A549 (cell line): ENCODE results near the gene MYRF. TPM values are rescaled to one million over a fixed set of nuclear protein-coding genes. Genes with fewer than 3 reads are reported as not detected.

Experiments used
- ATAC-seq, 2 experiments: fragments of 200-7000 bp in 1 of 2; fragments of >200 bp in 1 of 2; cut with Nextera tagmentation in 1 of 2; cut with Tn5 transposase in 1 of 2; 3 replicates each; pipeline versions ENCODE4 v1.8.0 to v1.9.1; 2018 to 2020; ENCODE audit warnings: mild to moderate bottlenecking in 1 of 2, moderate library complexity in 1 of 2
- CTCF ChIA-PET: fragments of 300-600 bp; sonication (Branson Sonifier 250); formaldehyde crosslinking; extraction: SDS; loops from one replicate; lab custom pipeline; 2021; ENCODE audit warnings: antibody characterized with exemption, inconsistent platforms; lab: Yijun Ruan, JAX
- POLR2A ChIA-PET: fragments of 350-600 bp; formaldehyde crosslinking; extraction: SDS; loops from one replicate; lab custom pipeline; 2021; ENCODE audit warnings: antibody characterized with exemption, inconsistent platforms; lab: Yijun Ruan, JAX
- DNase-seq, 2 experiments: peaks; one replicate each; pipeline versions ENCODE4 v3.0.0 to v3.0.0-alpha.2; 2011 to 2016; ENCODE audit warnings: low read depth in 1 of 2, low spot score in 1 of 2
- FAIRE-seq: peaks from 2 replicates; lab custom pipeline; 2011; peaks lifted over from hg19 to GRCh38; lab: Jason Lieb, UNC
- H3K27ac ChIP-seq, 2 experiments: fragments of >200 bp; sonication (Bioruptor Twin); formaldehyde crosslinking; 3 replicates each; pipeline ENCODE4 v1.5.1; 2016 to 2017
- H3K4me1 ChIP-seq: fragments of >200 bp; sonication (Bioruptor Twin); formaldehyde crosslinking; 3 replicates; pipeline ENCODE4 v1.6.1; 2016
- H3K4me2 ChIP-seq: fragments of >200 bp; sonication (Bioruptor Twin); formaldehyde crosslinking; 3 replicates; pipeline ENCODE4 v1.6.1; 2016
- H3K4me3 ChIP-seq: fragments of >200 bp; sonication (Bioruptor Twin); formaldehyde crosslinking; 3 replicates; pipeline ENCODE4 v1.5.1; 2016
- H3K9me3 ChIP-seq: fragments of >200 bp; sonication (Bioruptor Twin); formaldehyde crosslinking; 3 replicates; pipeline ENCODE4 v1.6.1; 2016
- CBX2 ChIP-seq: fragments of 200-600 bp; sonication (generic); IDR thresholded peaks from 2 replicates; pipeline ENCODE4 v1.6.1; 2016; ENCODE audit warnings: low read depth, mild to moderate bottlenecking, borderline replicate concordance
- CEBPB ChIP-seq, 2 experiments: fragments of >200 bp in 1 of 2; sonication (Bioruptor Twin) in 1 of 2; formaldehyde crosslinking in 1 of 2; IDR thresholded peaks; 2 replicates each; pipeline ENCODE4 v1.6.1; 2012 to 2016
- EHMT2 ChIP-seq: fragments of 200-600 bp; sonication (generic); IDR thresholded peaks from 2 replicates; pipeline ENCODE4 v1.6.1; 2016; ENCODE audit warnings: antibody characterized with exemption, low read depth, mild to moderate bottlenecking, moderate library complexity
- EP300 ChIP-seq, 2 experiments: fragments of >200 bp; sonication (Bioruptor Twin); formaldehyde crosslinking; IDR thresholded peaks; 2 replicates in 1 of 2; 3 replicates in 1 of 2; pipeline ENCODE4 v1.6.1; 2016 to 2017
- FOSB ChIP-seq: fragments of 250-450 bp; sonication (Bioruptor Pico); IDR thresholded peaks from 2 replicates; pipeline ENCODE4 v1.5.0; 2020; ENCODE audit warnings: mild to moderate bottlenecking, moderate library complexity
- HOXB13 ChIP-seq: fragments of 250-450 bp; sonication (Bioruptor Pico); IDR thresholded peaks from 2 replicates; pipeline ENCODE4 v1.5.0; 2020; ENCODE audit warnings: low read depth, mild to moderate bottlenecking, moderate library complexity
- HOXB5 ChIP-seq: fragments of 250-450 bp; sonication (Bioruptor Pico); IDR thresholded peaks from 2 replicates; pipeline ENCODE4 v1.5.0; 2020; ENCODE audit warnings: mild to moderate bottlenecking, moderate library complexity
- JUN ChIP-seq, 2 experiments: fragments of >200 bp; sonication (Bioruptor Twin); formaldehyde crosslinking; IDR thresholded peaks; 2 replicates in 1 of 2; 3 replicates in 1 of 2; pipeline ENCODE4 v1.6.1; 2016 to 2017
- KDM1A ChIP-seq: fragments of 200-600 bp; sonication (generic); IDR thresholded peaks from 2 replicates; pipeline ENCODE4 v1.6.1; 2016; ENCODE audit warnings: low read depth, mild to moderate bottlenecking
- KDM5A ChIP-seq: fragments of 200-600 bp; sonication (generic); IDR thresholded peaks from 2 replicates; pipeline ENCODE4 v1.6.1; 2016; ENCODE audit warnings: antibody characterized with exemption, mild to moderate bottlenecking
- MAFK ChIP-seq: fragments of 450-650 bp; IDR thresholded peaks from 2 replicates; pipeline ENCODE4 v1.6.1; 2014; ENCODE audit not compliant: partially characterized antibody
- NFE2L2 ChIP-seq: fragments of 150-350 bp; conservative IDR thresholded peaks from 2 replicates; pipeline ENCODE4 v1.6.1; 2014; ENCODE audit warnings: low read length
- NPAS2 ChIP-seq: fragments of 250-450 bp; sonication (Bioruptor Pico); IDR thresholded peaks from 2 replicates; pipeline ENCODE4 v1.8.0; 2022; ENCODE audit warnings: mild to moderate bottlenecking, moderate library complexity, borderline replicate concordance
- NR3C1 ChIP-seq: fragments of >200 bp; sonication (Bioruptor Twin); formaldehyde crosslinking; IDR thresholded peaks from 3 replicates; pipeline ENCODE4 v1.6.1; 2017
- PHF8 ChIP-seq: fragments of 200-600 bp; sonication (generic); IDR thresholded peaks from 2 replicates; pipeline ENCODE4 v1.6.1; 2016; ENCODE audit warnings: low read depth, mild to moderate bottlenecking, antibody characterized with exemption, moderate library complexity, borderline replicate concordance
- POLR2A ChIP-seq: IDR thresholded peaks from 2 replicates; pipeline ENCODE4 v1.6.1; 2012; ENCODE audit warnings: mild to moderate bottlenecking, low read length
- POLR2AphosphoS2 ChIP-seq: conservative IDR thresholded peaks from 2 replicates; pipeline ENCODE4 v1.6.1; 2012; ENCODE audit warnings: low read length, improper control_type of control experiment, inconsistent platforms
- RARB ChIP-seq: fragments of 250-450 bp; sonication (Bioruptor Pico); IDR thresholded peaks from 2 replicates; pipeline ENCODE4 v1.8.0; 2021; ENCODE audit warnings: mild to moderate bottlenecking, moderate library complexity
- SMC3 ChIP-seq: fragments of >200 bp; sonication (Bioruptor Twin); formaldehyde crosslinking; IDR thresholded peaks from 3 replicates; pipeline ENCODE4 v1.6.1; 2018; ENCODE audit warnings: inconsistent platforms
- SREBF2 ChIP-seq: fragments of 450-650 bp; IDR thresholded peaks from 2 replicates; pipeline ENCODE4 v1.6.1; 2014; ENCODE audit warnings: mild to moderate bottlenecking, moderate library complexity
- TFCP2L1 ChIP-seq: fragments of 250-450 bp; sonication (Bioruptor Pico); IDR thresholded peaks from 2 replicates; pipeline ENCODE4 v1.5.0; 2021; ENCODE audit warnings: mild to moderate bottlenecking
- ZC3H11A ChIP-seq: fragments of 450-650 bp; IDR thresholded peaks from 2 replicates; pipeline ENCODE4 v1.6.1; 2014; ENCODE audit warnings: antibody characterized with exemption, mild to moderate bottlenecking
- ZFP36 ChIP-seq: fragments of 450-650 bp; IDR thresholded peaks from 2 replicates; pipeline ENCODE4 v1.6.1; 2014; ENCODE audit warnings: borderline replicate concordance; ENCODE audit not compliant: partially characterized antibody
- ZSCAN20 ChIP-seq: fragments of 250-450 bp; sonication (Bioruptor Pico); IDR thresholded peaks from 2 replicates; pipeline ENCODE4 v1.8.0; 2022; ENCODE audit warnings: mild to moderate bottlenecking, moderate library complexity
- WGBS: methylation state at CpG from one replicate; pipeline ENCODE4 v1.1.6; 2017; ENCODE audit errors: missing lambda C conversion rate; 5-methylcytosine and 5-hydroxymethylcytosine counted together
- polyA plus RNA-seq, 4 experiments: library from polyadenylated mRNA; depleted of rRNA in 3 of 4; stranded (reverse); fragments of >200 nt; fragmentation: RNase III in 1 of 4; extraction: RNeasy Plus Mini Kit Qiagen cat#74134 plus additional on column Dnase treatment in 1 of 4; gene quantifications; 2 replicates in 3 of 4; 3 replicates in 1 of 4; pipeline ENCODE4 v1.2.3, GENCODE V29; 2011 to 2017
- TF ChIP-seq, protein P1 (sequence below): fragments of 150-350 bp; IDR thresholded peaks from 2 replicates; pipeline ENCODE4 v1.6.1; 2014; ENCODE audit warnings: low read depth, mild to moderate bottlenecking, low read length
- TF ChIP-seq, protein P2 (sequence below): fragments of 450-650 bp; IDR thresholded peaks from 2 replicates; pipeline ENCODE4 v1.6.1; 2014; ENCODE audit warnings: antibody characterized with exemption
- TF ChIP-seq, protein P3 (sequence below): fragments of 200-600 bp; sonication (generic); IDR thresholded peaks from 2 replicates; pipeline ENCODE4 v1.6.1; 2016; ENCODE audit warnings: antibody characterized with exemption, mild to moderate bottlenecking, moderate library complexity

The MYRF gene
- polyA plus RNA-seq, 2 of the 4 experiments (the other 2 are of a cell fraction), result 14.7 to 22.3 TPM

DNA sequence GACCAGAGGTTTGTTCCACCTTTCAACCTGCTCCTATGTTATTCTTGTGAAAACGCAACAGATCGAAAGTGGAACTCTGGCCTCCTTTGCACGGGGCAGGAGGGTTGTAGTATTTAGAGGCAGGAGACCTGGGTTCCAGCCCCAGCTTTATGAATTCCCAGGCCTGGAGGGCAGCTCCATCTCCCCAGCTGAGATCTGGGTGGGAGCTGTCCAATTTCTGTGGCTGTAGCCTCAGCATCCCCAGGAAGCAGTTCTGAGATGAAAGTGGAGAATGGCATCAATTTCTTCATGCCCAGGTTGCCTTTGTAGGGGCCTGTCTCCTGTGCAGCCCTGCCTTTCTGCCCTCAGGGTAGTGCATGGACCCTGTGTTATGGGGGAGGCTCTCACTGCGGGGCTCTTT is 79.8 kb downstream of the MYRF start:
- TF ChIP-seq, protein P1, sequence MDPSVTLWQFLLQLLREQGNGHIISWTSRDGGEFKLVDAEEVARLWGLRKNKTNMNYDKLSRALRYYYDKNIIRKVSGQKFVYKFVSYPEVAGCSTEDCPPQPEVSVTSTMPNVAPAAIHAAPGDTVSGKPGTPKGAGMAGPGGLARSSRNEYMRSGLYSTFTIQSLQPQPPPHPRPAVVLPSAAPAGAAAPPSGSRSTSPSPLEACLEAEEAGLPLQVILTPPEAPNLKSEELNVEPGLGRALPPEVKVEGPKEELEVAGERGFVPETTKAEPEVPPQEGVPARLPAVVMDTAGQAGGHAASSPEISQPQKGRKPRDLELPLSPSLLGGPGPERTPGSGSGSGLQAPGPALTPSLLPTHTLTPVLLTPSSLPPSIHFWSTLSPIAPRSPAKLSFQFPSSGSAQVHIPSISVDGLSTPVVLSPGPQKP, result no peak
- TF ChIP-seq, protein P2, sequence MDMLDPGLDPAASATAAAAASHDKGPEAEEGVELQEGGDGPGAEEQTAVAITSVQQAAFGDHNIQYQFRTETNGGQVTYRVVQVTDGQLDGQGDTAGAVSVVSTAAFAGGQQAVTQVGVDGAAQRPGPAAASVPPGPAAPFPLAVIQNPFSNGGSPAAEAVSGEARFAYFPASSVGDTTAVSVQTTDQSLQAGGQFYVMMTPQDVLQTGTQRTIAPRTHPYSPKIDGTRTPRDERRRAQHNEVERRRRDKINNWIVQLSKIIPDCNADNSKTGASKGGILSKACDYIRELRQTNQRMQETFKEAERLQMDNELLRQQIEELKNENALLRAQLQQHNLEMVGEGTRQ, result no peak
- TF ChIP-seq POLR2AphosphoS2, result no peak
- TF ChIP-seq NFE2L2, result no peak
- ATAC-seq (no peak), DNase-seq (no peak), FAIRE-seq (no peak)
- Histone ChIP-seq H3K4me1 (peaks cover 68% of the 10 kb centered on the region), H3K4me3 (no peak overlapping the region), H3K9me3 (no peaks in the 10 kb centered on the region), H3K4me2 (no peak overlapping the region), H3K27ac (no peak overlapping the region)
- POLR2A ChIA-PET, result no interaction called here
- CTCF ChIA-PET, result interaction anchor here (0.6 to 5.6 kb wide), 6 partner anchors 14 to 250 kb away, joined by 3 to 51 read pairs (median 4); no protein-coding TSS in a partner anchor
- 97% methylated on average over 4 of the region's 4 CpGs for WGBS

DNA sequence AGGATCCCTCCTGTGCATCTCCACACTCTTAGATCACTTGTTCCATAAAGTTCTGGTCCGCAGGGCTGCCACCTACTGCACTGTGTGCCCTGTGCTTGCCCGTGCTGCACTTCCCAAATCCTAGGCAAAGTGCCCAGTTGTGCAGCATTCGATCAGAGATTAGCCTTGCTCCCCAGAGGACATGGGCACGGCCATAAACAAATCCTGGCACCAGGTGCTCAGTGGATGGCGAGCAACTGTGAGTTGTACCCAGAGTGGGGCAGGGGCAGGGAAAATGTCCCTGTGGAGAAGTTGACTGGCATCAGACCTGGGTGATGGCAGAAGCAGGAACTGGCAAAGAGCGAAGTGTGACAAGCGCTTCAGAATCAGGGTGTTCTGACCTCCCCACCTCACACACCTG is 80.3 kb downstream of the MYRF start:
- Histone ChIP-seq H3K4me3 (no peak overlapping the region), H3K4me2 (no peak overlapping the region), H3K4me1 (peaks cover 68% of the 10 kb centered on the region), H3K27ac (no peak overlapping the region), H3K9me3 (no peaks in the 10 kb centered on the region)
- no peak for DNase-seq
- ChIA-PET POLR2A (interaction anchor here (0.6 kb wide), 1 partner anchor 279 kb away, joined by 3 read pairs; no protein-coding TSS in a partner anchor), CTCF (interaction anchor here (1.0 to 5.6 kb wide), 3 partner anchors 35 to 249 kb away, joined by 4 to 51 read pairs (median 5); no protein-coding TSS in a partner anchor)
- no peak for ATAC-seq
- WGBS, result 81% methylated on average over 7 of the region's 7 CpGs
- FAIRE-seq, result no peak
- TF ChIP-seq ZSCAN20 (CRISPR knock-in tag) (no peak), HOXB5 (CRISPR knock-in tag) (no peak), CBX2 (no peak), EP300 (IDR thresholded peaks at IDR 0.05) (no peak), SMC3 (no peak)
- TF ChIP-seq, protein P2, result no peak
- TF ChIP-seq, protein P3, sequence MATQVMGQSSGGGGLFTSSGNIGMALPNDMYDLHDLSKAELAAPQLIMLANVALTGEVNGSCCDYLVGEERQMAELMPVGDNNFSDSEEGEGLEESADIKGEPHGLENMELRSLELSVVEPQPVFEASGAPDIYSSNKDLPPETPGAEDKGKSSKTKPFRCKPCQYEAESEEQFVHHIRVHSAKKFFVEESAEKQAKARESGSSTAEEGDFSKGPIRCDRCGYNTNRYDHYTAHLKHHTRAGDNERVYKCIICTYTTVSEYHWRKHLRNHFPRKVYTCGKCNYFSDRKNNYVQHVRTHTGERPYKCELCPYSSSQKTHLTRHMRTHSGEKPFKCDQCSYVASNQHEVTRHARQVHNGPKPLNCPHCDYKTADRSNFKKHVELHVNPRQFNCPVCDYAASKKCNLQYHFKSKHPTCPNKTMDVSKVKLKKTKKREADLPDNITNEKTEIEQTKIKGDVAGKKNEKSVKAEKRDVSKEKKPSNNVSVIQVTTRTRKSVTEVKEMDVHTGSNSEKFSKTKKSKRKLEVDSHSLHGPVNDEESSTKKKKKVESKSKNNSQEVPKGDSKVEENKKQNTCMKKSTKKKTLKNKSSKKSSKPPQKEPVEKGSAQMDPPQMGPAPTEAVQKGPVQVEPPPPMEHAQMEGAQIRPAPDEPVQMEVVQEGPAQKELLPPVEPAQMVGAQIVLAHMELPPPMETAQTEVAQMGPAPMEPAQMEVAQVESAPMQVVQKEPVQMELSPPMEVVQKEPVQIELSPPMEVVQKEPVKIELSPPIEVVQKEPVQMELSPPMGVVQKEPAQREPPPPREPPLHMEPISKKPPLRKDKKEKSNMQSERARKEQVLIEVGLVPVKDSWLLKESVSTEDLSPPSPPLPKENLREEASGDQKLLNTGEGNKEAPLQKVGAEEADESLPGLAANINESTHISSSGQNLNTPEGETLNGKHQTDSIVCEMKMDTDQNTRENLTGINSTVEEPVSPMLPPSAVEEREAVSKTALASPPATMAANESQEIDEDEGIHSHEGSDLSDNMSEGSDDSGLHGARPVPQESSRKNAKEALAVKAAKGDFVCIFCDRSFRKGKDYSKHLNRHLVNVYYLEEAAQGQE, result no peak

DNA sequence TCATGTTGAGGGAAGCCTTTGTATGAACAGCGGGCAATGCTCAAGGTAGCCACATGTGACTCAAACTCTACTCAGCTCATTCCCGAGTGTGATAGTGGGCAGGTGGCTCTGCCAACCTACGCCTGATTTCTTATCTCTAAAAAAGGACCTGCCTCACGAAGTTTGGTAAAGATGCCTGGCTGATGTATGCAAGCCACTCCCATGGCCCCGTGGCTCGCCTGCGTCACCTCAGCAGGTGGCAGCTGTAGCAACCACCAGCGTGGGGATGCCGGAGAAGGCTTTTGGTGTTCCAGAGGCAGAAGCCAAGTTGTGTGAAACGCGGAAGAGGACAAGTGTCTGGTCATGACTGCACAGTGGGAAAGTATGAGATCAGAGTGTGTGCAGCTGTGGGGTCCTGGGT is 81.0 kb downstream of the MYRF start:
- no peak overlapping the region for H3K4me3 ChIP-seq
- H3K27ac ChIP-seq, result no peak overlapping the region
- FAIRE-seq (no peak), DNase-seq (no peak), ATAC-seq (no peak)
- 93% methylated on average over 11 of the region's 11 CpGs for WGBS
- ChIA-PET POLR2A (interaction anchor here (0.6 kb wide), 1 partner anchor 278 kb away, joined by 3 read pairs; no protein-coding TSS in a partner anchor), CTCF (interaction anchor here (1.5 to 1.6 kb wide), 2 partner anchors 16 to 276 kb away, joined by 3 to 4 read pairs; partner anchors contain the start of gene FADS1)
- no peak for TF ChIP-seq POLR2A
- no peak for TF ChIP-seq ZFP36
- no peak for TF ChIP-seq PHF8
- no peak for TF ChIP-seq FOSB
- TF ChIP-seq SREBF2, result no peak
- TF ChIP-seq JUN (IDR thresholded peaks at IDR 0.05), result no peak
- TF ChIP-seq ZSCAN20 (CRISPR knock-in tag), result no peak
- no peak for TF ChIP-seq RARB (CRISPR knock-in tag)
- TF ChIP-seq EHMT2, result no peak
- no peak for TF ChIP-seq NFE2L2
- TF ChIP-seq MAFK, result no peak
- no peak for TF ChIP-seq KDM5A
- TF ChIP-seq KDM1A, result no peak
- TF ChIP-seq ZC3H11A, result no peak
- no peak for TF ChIP-seq TFCP2L1 (CRISPR knock-in tag)
- no peak for TF ChIP-seq NPAS2 (CRISPR knock-in tag)
- no peak for TF ChIP-seq HOXB13 (CRISPR knock-in tag)
- no peak for TF ChIP-seq EP300 (IDR thresholded peaks at IDR 0.05)
- no peak for TF ChIP-seq NR3C1
- no peak for TF ChIP-seq CEBPB (IDR thresholded peaks at IDR 0.05)
- no peaks in the 10 kb centered on the region for H3K9me3 ChIP-seq
- no peak overlapping the region; the same call in 2 of the 3 replicates for H3K4me2 ChIP-seq
- peaks cover 68% of the 10 kb centered on the region for H3K4me1 ChIP-seq
